Esophagus squamous epithelium (tissue), 5 donors: ENCODE results near the gene OR2G6. TPM values are rescaled to one million over a fixed set of nuclear protein-coding genes. Genes with fewer than 3 reads are reported as not detected.

Experiments
- DNase-seq: peaks from one replicate; lab custom pipeline; 2025; lab: John Stamatoyannopoulos, UW
- H3K27ac ChIP-seq, 4 donors: fragments of 200-600 bp; sonication (generic); one replicate each; pipeline ENCODE4 v1.5.1; 2016 to 2019; ENCODE audit warnings: mild to moderate bottlenecking in 1 of 4
- H3K27me3 ChIP-seq, 4 donors: fragments of 200-600 bp; sonication (generic); 1 replicate in 3 of 4; 2 replicates in 1 of 4; pipeline versions ENCODE4 v1.5.1 to v1.6.0; 2017 to 2021; ENCODE audit warnings: antibody characterized with exemption in 1 of 4
- H3K36me3 ChIP-seq, 3 donors: fragments of 200-600 bp; sonication (generic); one replicate each; pipeline ENCODE4 v1.5.1; 2016 to 2019
- H3K4me1 ChIP-seq, 3 donors: fragments of 200-600 bp; sonication (generic); one replicate each; pipeline ENCODE4 v1.5.1; 2017 to 2019
- H3K4me3 ChIP-seq, 4 donors: fragments of 200-600 bp; sonication (generic); 1 replicate in 3 of 4; 2 replicates in 1 of 4; pipeline ENCODE4 v1.5.1; 2016 to 2019; ENCODE audit warnings: mild to moderate bottlenecking in 2 of 4, moderate library complexity in 1 of 4
- H3K9me3 ChIP-seq, 3 donors: fragments of 200-600 bp; sonication (generic); one replicate each; pipeline ENCODE4 v1.5.1; 2016 to 2019
- POLR2A ChIP-seq, 4 donors: fragments of 450-650 bp; IDR thresholded peaks; one replicate each; pipeline ENCODE4 v1.6.1; 2017; ENCODE audit warnings: antibody characterized with exemption in 4 of 4, mild to moderate bottlenecking in 4 of 4, moderate library complexity in 3 of 4
- WGBS, 2 donors: methylation state at CpG; one replicate each; pipeline ENCODE4 v1.1.5; 2018; 5-methylcytosine and 5-hydroxymethylcytosine counted together
- intact Hi-C: fragments of 100-400 bp; cut with DNase I; formaldehyde crosslinking; loops from one replicate; pipeline ENCODE4 v1.15.0; 2022
- total RNA-seq, 4 donors: library from RNA; depleted of rRNA; stranded (reverse); fragments of >200 nt; gene quantifications; one replicate each; pipeline ENCODE4 v1.1.0, GENCODE V29; 2016
- TF ChIP-seq, protein P1 (sequence below), 6 experiments: fragments of 450-650 bp in 4 of 6; fragments of 200-600 bp in 2 of 6; sonication (generic) in 2 of 6; IDR thresholded peaks; one replicate each; pipeline ENCODE4 v1.5.1; 2016 to 2019; ENCODE audit warnings: antibody characterized with exemption in 6 of 6, mild to moderate bottlenecking in 4 of 6, moderate library complexity in 4 of 6
- donor health status: DM: yes; HTN: yes; CAD: no.

The OR2G6 gene
- total RNA-seq, 4 donors from 2014 or later, result not detected

DNA sequence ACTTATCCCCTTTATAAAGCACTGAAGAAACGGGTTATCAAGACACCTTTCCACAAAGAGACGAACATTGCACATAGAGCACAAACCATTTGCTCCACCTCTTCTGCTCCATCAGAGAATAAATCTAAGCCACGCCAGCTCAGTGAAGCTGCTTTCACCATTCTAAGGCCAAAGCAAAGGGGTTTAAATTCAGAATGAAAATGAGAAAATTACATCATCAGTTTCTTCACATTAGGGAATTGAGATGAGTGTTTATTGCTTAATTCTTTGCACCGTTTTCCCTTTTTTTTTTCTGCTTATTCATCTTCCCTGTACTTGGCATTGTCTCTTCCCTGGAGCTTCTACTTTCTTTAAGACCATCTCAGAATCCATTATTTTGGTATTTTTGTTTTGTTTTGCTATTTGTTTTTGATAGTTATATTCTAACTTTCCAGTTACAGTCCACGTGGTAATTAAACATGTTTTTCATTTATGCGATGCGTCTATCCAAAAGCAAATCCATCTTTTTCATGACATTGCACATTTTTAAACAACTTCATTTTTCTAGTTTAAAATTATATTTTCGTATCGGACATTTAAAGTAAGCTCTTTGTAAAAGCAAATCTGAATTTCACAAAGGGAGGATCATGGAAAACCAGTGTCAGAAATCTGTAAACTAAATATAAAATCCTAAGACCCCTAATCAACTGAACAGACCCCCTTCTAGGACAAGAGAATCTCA is 68.5 kb downstream of the OR2G6 start:
- Histone ChIP-seq H3K27me3 (no peaks in the 10 kb centered on the region), H3K4me1 (no peaks in the 10 kb centered on the region), H3K27ac (no peak overlapping the region), H3K4me3 (no peak overlapping the region), H3K36me3 (no peaks in the 10 kb centered on the region), H3K9me3 (no peaks in the 10 kb centered on the region)
- intact Hi-C loops, result no loop called here
- no peak for TF ChIP-seq POLR2A (IDR thresholded peaks at IDR 0.05)
- TF ChIP-seq, protein P1, sequence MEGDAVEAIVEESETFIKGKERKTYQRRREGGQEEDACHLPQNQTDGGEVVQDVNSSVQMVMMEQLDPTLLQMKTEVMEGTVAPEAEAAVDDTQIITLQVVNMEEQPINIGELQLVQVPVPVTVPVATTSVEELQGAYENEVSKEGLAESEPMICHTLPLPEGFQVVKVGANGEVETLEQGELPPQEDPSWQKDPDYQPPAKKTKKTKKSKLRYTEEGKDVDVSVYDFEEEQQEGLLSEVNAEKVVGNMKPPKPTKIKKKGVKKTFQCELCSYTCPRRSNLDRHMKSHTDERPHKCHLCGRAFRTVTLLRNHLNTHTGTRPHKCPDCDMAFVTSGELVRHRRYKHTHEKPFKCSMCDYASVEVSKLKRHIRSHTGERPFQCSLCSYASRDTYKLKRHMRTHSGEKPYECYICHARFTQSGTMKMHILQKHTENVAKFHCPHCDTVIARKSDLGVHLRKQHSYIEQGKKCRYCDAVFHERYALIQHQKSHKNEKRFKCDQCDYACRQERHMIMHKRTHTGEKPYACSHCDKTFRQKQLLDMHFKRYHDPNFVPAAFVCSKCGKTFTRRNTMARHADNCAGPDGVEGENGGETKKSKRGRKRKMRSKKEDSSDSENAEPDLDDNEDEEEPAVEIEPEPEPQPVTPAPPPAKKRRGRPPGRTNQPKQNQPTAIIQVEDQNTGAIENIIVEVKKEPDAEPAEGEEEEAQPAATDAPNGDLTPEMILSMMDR (IDR thresholded peaks at IDR 0.05), result no peak
- WGBS, 2 donors, result 71 to 72% methylated on average over 9 of the region's 9 CpGs
- no peak for DNase-seq

Other genes starting within 250 kb of the OR2G6 start
- gene OR2T33, start 230.1 kb upstream of the OR2G6 start, total RNA-seq, result not detected
- not detected for gene OR2T12, start 204.6 kb upstream of the OR2G6 start, total RNA-seq
- not detected for gene OR2M7, start 183.5 kb upstream of the OR2G6 start, total RNA-seq
- gene OR14C36, start 159.3 kb upstream of the OR2G6 start, total RNA-seq, result not detected
- not detected for gene OR2T4, start 146.4 kb upstream of the OR2G6 start, total RNA-seq
- not detected for gene OR2T6, start 132.3 kb upstream of the OR2G6 start, total RNA-seq
- gene OR2T1, start 105.0 kb upstream of the OR2G6 start, total RNA-seq, result not detected
- not detected for gene OR2T2, start 62.4 kb upstream of the OR2G6 start, total RNA-seq
- gene OR2T3, start 34.7 kb upstream of the OR2G6 start, total RNA-seq, result not detected
- not detected for gene OR2T5, start 19.5 kb upstream of the OR2G6 start, total RNA-seq
- gene OR2T29, start 54.7 kb downstream of the OR2G6 start, total RNA-seq, result not detected
- gene OR2T34, start 66.7 kb downstream of the OR2G6 start, total RNA-seq, result not detected
- not detected for gene OR2T10, start 89.6 kb downstream of the OR2G6 start, total RNA-seq
- gene OR2T11, start 127.0 kb downstream of the OR2G6 start, total RNA-seq, result not detected
- gene OR2T35, start 137.2 kb downstream of the OR2G6 start, total RNA-seq, result not detected
- not detected for gene OR2T27, start 147.5 kb downstream of the OR2G6 start, total RNA-seq
- not detected for gene OR14I1, start 194.7 kb downstream of the OR2G6 start, total RNA-seq
- not detected for gene LYPD8, start 247.7 kb downstream of the OR2G6 start, total RNA-seq